Activated CD8-positive, alpha-beta memory T cell treated with anti-CD3 and anti-CD28 coated beads for 1 hour (primary cell): ENCODE results near the gene SLC7A6.

Experiments used
- DNase-seq, 2 donors: peaks; one replicate each; pipeline ENCODE4 v3.0.0-alpha.2; 2020; ENCODE audit warnings: low read depth in 1 of 2; ENCODE audit errors: extremely low read depth in 1 of 2

The SLC7A6 gene

DNA sequence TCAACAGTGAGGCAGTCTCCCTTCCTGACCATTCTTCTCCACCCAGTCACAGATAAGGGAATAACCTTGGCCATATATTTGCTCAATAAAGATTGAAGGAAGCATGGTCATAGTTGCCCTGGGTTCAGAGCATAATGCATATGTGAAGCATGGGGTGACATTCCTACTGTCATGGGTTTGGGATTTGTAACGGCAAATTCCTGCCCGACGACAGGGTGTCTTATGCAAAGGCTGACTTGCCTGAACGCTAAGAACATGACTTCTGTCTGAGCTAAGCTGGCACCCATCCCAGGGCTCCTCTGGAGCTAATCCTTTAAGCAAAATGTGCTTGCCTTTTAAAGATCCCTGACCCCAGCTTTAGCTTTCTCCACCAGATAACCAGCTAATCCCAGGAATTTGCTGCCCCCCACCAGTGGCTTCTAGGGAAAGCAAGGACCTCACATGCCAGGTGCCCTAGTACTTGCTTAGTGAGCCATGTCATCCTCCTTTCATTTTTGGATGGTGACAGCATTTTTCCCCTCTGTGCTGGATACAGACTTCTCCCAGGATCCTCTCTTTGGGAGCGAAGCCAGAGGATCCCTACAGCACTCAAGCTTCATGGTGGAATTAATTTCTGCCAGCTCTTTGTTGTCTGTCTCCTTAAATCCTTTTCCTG, 34.7 kb downstream of the SLC7A6 start:
- DNase-seq = no peak

DNA sequence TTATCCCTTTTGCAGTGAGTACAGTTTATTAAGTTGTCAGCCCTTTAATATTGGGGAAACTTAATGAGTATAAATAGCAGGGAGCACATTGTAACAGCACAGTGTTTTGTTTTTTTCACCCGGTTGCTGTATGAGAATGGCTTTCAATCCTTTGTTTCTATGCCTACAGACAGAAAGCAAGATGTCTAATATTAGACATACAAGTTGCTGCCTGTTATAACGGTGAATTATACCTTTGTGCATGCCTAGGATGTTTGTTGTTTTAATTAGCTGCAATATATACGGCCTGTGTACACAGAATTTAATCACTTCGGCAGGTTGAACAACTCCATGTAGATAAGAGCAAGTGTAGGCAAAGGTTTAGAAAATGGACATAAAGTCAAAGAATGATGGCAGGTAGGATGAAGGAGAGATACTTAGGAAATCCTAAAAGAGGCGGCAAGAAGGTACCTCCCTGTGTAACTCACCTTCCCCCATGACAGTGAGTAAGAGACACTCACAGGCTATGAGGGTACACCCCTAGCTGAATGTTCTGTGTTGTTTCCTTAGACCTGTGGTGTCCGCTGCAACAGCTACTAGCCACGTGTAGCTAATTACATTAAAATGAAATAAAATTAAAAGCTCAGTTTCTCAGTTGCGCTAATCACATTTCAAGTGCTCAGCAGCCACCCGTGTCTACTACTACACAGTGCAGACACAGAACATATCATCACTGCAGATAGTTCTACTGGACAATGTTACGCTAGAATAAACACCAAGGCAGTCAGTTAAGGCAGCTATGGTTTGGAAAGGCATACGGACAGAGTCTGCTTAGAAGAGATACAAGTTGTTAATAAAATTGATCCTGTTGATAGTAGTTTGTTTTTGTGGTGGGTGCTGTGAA, 35.5 kb downstream of the SLC7A6 start:
- no peak for DNase-seq

- no peak for DNase-seq
These were observed 36.6 kb downstream of the SLC7A6 start for GRCh38 chr16:68300734-68301459.

DNA sequence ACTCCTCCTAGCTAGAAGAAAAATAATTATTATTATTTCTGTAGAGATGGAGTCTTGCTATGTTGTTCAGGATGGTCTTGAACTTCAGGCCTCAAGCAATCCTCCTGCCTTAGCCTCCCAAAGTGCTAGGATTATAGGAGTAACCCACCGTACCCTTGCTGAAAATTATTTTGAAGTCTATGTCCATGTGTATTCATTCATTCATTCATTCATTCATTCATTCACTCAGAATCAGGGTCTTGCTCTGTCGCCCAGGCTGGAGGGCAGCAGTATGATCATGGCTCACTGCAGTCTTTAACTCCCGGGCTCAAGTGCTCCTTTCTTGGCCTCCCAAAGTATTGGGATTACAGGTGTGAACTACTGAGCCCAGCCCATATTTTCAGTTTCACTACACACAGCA, 42.3 kb downstream of the SLC7A6 start:
- no peak for DNase-seq

DNA sequence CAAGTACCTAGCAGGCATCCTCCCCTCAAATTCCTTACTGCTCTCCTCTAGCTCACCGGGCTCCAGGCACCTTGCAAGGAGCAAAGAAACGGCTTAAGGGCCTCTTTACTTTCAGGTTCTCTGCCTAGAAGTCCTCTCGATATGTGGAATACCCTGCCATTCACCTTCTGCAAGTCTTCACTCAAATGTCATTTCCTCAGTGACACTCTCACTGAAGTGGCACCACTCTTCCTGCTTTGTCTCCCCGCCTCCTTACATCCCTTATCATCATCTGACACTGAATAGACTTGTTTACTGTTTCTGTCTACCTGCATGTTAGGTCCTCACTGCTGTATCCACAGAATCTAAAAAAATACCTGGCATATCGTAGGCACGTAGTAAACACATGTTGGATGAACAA, 45.5 kb downstream of the SLC7A6 start:
- DNase-seq = no peak

- no peak for DNase-seq
These were observed 46.1 kb downstream of the SLC7A6 start for GRCh38 chr16:68310437-68310773.

DNA sequence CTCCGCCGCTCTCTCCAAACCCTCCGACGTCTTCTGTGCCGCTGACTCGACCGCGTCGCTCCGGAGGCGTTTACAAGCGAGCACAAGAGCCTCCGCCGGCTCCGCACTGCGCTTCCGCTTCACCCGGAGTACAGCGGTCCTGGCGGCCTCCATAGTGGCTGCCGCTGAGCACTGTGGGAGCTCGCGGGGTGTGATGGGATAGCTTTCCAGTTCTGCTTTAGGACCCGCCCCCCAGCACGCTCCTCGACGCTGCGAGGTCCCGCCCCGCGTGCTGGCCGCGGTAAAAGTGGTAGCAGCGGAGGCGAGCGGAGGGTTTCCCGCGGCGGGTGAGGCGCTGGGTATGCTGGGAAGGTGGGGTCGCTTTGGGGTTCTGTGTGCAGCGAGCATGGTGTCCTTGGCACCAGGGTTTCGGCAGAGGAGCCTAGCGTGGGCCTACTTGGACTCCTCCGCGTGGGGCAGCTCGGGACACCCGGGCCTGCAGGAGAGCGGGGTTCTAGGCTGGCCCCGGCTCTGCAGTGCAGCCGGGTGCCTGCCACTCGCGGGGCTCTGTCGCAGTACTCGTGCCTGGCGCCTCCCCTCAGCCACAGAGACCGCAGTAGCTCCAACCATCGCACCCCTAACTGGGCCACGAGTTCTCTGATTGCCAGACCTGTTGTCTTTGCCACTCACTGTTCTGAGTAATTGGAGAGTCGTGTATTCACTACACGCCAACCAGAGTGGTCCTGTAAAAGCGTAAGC, 46.6 kb downstream of the SLC7A6 start, which contains the start of the genes PRMT7 and SLC7A6OS:
Gene PRMT7 (plus strand): TSS at position 246 of the 738 bp plus-strand sequence. CDS start 4,961 bp downstream, outside the sequence.
Gene SLC7A6OS (minus strand): TSS at position 173 of the 738 bp plus-strand sequence. CDS start 20 bp downstream, at position 153.
- peak; percentile 74 to 85 for DNase-seq

DNA sequence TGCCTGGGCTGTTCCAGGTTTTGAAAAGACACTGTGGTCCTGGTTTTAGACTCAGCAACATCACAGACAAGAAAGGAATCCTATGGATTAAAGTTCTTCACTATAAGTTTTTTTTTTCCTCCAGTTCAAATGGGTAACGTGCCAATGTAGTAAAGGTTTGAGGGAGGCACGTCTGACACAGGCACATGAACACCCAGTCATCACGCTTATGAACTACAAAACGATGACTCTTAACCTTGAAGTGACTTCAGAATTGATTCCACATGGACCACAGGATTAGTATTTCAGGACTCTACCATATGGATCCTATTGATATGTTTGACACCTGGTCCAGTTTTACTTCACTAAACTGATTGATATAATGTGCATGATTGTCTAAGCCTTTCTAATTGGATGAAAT, 48.8 kb downstream of the SLC7A6 start:
- DNase-seq = no peak

GRCh38 chr16:68319185-68319908, 55.0 kb downstream of the SLC7A6 start:
- DNase-seq = no peak

- no peak for DNase-seq
These were observed 60.0 kb downstream of the SLC7A6 start for GRCh38 chr16:68324336-68324735.

DNA sequence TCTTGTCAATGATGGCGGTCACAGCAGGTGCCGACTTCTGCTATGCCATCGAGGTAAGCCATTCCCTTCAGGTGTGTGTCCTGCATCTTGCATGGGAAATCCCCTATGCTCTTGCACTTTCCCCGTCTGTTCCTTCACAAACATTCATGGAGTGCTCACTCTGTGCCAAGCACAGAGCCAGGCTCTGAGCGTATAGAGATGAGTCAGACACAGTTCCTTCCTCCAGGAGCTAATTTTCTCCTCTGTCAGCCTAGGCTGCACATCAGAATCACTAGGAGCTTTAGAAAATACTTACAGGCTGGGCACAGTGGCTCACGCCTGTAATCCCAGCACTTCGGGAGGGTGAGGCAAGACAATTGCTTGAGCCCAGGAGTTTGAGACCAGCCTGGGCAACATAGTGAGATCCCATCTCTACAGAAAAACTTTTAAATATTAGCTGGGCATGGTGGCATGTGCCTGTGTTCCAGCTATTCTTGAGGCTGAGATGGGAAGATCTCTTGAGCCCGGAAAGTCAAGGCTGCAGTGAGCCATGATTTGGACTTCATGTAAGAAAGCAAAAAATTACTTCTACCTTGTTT, 60.5 kb downstream of the SLC7A6 start:
- DNase-seq = no peak

- peak; percentile 56 to 63 for DNase-seq
These were observed 64.0 kb downstream of the SLC7A6 start for GRCh38 chr16:68328151-68328859.

- no peak for DNase-seq
These were observed 64.6 kb downstream of the SLC7A6 start for GRCh38 chr16:68328860-68329390.

DNA sequence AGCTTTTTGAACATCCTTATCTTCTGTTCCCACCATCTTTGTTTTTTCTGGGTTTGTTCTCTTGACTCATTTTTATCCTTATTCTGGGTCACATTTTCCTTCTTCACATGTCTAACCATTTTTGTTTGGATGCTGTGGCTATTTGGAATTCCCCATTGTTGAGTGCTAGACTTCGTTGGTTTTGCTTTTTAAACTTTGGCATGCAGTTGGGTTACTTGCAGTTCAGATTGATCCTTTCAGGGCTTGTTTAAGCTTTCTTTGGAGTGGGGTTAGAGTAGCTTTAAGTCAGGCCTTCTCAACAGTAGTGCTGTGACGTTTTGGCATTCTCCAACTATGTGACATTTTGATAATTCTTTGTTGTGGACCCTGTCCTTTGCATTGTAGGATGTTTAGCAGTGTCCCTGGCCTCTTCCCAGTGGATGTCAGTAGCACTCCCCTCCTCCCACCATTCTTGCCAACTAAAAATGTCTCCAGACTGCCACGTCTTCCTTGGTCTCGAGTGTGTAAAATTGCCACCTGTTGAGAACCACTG, 67.6 kb downstream of the SLC7A6 start:
- DNase-seq = no peak

GRCh38 chr16:68332411-68333121, 68.2 kb downstream of the SLC7A6 start:
- DNase-seq = no peak

DNA sequence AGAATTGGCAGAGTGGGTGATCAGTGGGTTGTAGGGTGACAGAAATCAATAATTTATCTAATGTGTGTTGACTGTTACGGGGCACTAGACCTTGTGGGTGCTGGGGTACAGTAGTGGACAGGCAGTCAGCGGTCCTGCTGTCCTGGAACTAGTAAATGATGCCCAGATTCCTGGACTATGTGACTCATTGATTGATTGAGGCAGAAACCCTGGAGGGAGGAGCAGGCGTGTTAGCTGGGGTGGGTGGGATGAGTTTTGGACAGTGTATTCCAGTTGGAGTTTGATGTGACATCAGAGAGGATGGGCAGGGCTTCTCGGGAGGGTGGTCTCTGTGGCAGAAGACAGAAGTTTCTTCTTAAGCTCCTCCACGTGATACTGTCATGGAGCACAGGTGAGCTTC, 70.8 kb downstream of the SLC7A6 start:
- no peak for DNase-seq

DNA sequence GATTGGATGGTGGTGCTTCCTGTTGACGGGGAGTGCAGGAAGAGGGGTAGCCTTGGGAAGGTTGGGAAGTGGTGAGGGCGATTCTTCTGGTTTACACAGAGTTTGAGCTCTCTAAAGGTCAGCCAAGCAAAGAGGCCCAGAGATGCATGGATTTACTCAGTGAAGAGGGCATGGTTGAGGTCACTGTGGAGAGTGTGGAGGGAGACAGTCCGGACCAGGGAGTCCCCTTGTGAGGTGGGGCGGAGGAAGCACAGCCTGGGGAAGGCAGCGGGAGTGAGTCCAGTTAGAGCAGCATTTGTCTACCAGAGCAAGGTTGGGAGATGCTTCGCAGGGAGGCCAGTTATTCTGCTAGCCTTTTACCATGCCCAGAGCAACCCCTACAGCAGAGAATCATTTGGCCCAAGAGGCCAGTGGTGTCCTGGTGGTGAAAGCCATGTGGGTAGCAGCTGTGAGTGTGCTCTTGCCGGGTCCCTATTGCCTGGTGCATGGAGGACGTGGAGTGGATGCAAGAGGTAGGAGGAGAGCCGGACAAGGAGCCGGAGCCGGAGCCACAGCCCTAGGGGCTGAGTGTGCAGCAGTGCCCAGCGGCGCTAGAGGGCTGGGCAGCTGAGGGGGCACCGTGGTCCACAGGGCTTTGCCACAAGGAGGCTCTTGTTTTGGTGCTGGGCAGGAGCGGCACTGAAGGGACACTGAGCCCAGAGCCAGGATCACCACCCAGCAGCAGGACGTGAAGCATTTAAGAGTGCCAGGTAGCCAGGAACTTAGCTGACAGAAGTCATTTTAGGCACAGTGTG, 74.2 kb downstream of the SLC7A6 start:
- no peak for DNase-seq
